GM21786 (cell line): Measurements from ENCODE around the gene BIN1.
"Not testable (repeated sequence)": the region's sequence is repeated elsewhere in the genome, so short reads cannot be mapped to it uniquely, and the experiment has no call there.

Experiments
- ATAC-seq: cut with Tn5 transposase; IDR thresholded peaks from one replicate; pipeline ENCODE4 v1.9.1; 2021; ENCODE audit not compliant: unreplicated experiment

BIN1 gene

GRCh38 chr2:127048618-127048935, 58.4 kb downstream of the BIN1 start:
- no peak for ATAC-seq

GRCh38 chr2:127047716-127048617, 59.0 kb downstream of the BIN1 start:
- no peak for ATAC-seq

GRCh38 chr2:127047054-127047453, 59.9 kb downstream of the BIN1 start:
- ATAC-seq: no peak

DNA sequence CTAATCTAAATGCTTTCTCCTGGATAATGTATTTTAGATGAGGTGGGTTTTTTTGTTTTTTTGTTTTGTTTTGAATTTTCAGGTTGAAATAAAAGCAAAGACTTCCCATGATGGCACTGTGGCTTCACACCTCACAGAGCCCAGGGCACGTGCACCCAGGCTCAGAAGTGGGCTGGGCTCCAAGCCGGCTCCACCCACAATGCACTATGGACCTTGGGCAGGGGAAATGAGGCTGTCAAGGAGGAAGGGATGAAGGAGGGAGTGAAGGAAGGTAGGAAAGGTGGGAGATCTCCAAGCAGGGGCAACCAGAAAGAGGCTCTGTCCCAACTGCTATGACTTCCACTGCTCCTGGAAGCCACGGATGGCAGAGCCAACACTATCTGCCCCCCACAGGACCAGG, 60.4 kb downstream of the BIN1 start:
- ATAC-seq: no peak

DNA sequence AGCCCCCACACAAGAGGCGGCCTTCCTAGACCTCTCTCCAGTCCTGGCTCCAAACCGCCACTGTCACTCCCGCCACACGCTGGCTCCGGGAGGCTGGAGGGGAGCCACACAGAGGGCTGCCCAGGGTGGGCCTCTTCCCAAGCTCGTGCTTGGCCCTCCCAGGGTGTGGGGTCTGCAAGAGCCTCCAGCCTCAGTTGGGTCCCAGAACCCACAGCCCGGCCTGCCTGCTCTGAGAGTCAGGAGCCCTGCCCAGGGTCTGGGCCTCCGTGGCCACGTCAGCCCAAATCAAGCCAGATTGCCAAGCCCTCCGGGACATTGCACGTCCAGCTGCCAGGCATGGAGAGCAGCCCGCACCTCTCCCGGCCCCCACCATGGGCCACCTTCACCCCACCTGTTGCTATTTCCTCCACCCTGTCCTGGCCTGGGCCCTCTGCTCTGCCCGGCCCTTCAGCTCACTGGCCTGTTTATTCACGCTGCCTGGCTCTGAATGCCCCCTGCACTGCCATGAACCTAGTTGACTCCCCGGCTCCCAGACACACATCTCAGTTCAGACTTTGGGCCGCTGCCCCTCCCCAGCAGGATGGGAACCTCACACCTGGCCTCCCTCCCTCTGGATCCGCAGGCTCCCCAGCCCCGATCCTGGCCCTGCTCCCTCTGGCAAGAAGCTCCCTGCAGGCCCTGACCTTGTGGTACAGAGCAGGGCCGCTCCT, 61.0 kb downstream of the BIN1 start:
- no peak for ATAC-seq

DNA sequence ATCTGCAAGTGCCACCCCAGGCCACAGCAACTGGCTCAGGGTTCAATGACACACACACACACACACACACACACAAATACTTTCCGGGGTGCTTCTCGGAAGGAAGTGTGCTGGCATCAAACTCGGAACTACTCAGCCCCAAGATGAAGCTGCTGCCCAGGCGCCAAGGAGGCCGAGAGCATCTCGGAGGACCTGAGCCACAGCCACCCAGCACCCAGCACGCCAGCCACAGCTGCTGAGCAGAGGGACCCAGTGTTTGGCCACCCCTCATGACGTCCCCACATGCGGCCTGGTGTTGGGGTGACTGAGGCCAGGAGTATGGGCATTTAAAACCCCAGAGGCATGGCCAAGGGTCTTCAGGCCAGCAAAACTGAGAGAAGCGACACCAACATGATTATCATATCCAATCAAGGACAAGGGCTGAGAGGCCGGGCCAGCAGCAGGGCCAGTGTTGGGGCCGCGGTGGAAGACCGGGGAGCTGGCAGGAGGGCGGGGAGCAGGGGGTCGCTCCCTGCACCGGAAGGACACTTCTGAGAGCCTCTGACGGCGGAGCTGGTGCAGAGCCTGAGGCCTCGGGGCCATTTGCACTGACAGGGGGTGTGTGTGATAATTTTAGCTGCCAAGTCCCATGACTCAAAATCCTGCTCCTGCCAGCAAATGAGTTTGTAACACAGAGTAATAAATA, 61.8 kb downstream of the BIN1 start:
- no peak for ATAC-seq

GRCh38 chr2:127044165-127044718, 62.7 kb downstream of the BIN1 start:
- ATAC-seq: no peak

- ATAC-seq: no peak
Measured at GRCh38 chr2:127043367-127044164, 63.4 kb downstream of the BIN1 start.

DNA sequence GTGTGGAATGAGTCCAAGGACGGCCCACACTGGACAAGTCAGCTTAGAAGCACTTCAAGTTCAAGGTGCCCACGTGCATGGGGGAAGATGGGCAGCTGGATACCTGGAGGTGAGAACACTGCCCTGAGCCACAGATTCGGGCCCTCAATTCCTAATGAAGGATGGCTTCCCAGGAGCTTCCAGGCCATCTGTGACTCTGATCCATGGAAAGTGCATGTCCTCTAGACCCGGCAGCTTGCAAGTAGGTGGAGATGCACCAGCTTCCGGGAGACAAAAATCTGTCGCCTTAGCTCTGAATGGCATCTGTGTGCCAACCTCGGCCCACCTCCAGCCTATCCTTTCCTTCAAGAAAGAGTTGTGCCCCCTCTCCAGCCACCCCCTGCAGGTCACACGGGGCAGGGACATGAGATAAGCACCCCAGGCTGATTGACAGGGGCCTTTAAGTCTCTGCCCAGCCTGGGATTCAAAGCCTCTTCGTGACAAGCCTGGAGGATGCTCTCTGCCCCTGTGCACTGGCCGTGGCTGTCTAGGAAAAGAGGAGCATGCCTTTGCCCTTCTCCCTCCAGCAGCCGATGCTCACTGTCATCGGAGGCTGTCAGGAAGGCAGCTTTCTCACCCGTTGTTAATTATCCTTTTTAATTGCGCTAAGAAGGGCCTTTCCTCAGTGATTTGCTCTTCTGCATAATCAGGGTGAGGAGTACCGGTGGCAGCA, 65.5 kb downstream of the BIN1 start:
- no peak for ATAC-seq

DNA sequence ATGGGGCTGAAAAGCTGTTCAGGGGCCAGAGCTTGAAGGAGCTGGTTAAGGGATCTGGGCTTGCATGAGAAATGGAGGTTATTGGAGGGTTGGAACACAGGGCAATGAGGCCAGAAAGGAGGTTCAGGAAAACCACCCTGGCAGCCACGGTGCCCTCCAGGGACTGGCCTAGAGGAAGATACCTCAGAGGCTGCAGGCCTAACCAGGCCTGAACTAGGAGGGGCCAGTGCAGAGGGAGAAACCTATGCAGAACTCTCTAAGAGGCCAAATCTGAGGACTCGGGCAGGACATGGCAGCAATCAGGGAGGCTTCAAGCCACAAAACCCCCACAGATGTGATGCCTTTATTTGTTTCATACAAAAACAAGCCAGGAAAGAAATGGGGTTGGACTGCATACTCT, 66.8 kb downstream of the BIN1 start:
- no peak for ATAC-seq

DNA sequence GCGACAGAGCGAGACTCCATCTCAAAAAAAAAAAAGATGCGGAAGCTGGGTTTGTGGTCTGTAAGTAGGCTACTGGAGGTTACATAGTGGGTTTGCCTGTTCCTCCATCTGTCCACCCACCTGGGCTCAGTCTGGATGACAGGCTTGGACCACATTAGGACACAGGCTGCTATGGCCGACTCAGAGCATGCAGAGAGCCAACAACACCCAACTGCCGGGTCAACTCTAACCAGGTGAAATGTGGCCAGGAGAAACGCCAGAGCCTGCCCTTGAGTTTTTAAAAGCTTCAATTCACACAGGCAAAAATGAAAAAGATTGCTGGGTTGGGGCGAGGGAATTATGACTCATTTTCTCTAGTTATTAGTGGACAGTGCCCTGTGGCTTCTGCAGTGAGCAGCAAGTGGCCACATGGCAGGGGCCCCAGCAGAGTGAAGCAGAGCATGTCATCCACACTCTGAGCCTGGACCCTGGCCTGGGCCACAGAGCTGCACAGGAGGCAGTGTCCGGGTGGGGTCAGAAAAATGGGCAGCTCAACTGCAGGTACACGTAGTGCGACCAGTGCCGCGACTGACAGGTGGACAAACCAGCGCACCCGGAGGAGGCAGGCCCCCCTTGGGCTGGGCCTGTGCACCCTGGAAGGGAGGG, 67.4 kb downstream of the BIN1 start:
- peak; percentile 62 for ATAC-seq

GRCh38 chr2:127037476-127037875, 69.5 kb downstream of the BIN1 start:
- ATAC-seq: no peak

GRCh38 chr2:127034883-127035611, 71.9 kb downstream of the BIN1 start:
- ATAC-seq: peak; percentile 66

GRCh38 chr2:127034051-127034450, 72.9 kb downstream of the BIN1 start:
- no peak for ATAC-seq

GRCh38 chr2:127032621-127033020, 74.3 kb downstream of the BIN1 start:
- ATAC-seq: no peak

GRCh38 chr2:127029350-127030051, 77.5 kb downstream of the BIN1 start:
- ATAC-seq: no peak

DNA sequence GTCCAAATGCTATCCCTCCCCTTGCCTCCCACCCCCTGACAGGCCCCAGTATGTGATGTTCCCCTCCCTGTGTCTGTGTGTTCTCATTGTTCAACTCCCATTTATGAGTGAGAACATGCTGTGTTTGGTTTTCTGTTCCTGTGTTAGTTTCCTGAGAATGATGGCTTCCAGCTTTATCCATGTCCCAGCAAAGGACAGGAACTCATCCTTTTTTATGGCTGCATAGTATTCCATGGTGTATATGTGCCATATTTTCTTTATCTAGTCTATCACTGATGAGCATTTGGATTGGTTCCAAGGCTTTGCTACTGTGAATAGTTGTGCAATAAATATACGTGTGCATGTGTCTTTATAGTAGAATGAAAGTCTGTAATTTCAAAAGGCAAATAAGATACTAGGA, 78.2 kb downstream of the BIN1 start:
- ATAC-seq: not testable (repeated sequence)

DNA sequence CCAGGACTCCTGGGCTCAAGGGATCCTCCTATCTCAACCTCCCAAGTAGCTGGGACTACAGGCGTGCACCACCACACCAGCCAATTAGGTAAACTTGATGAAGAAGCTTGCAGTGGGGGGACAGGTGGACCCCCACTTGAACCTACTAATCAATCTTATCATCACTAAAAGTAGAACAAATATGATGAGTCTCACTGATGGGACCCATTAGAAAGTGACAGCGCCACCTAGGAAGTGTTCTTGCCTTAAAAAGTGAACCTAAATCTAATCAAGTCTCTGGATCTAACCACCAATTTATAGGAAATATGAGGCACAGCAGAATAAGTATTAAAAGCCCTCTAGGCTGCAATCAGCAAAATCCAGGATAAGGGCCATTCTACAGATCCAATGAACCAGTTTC, 79.2 kb downstream of the BIN1 start:
- ATAC-seq: no peak
